Activated T-cell treated with anti-CD3 and anti-CD28 coated beads, Interleukin-2, amount 50 U/mL, for 24 hours (primary cell): ENCODE data around the gene ARHGAP4.

ENCODE experiments used
- DNase-seq: peaks from one replicate; pipeline ENCODE4 v3.0.0-alpha.2; 2020
- H3K27ac Mint-ChIP-seq: 2 replicates; pipeline ENCODE4 v1.8.0; 2020; ENCODE audit warnings: mild to moderate bottlenecking, mixed read lengths
- H3K27me3 Mint-ChIP-seq: 2 replicates; pipeline ENCODE4 v1.8.0; 2020; ENCODE audit warnings: mixed read lengths
- H3K36me3 Mint-ChIP-seq: 2 replicates; pipeline ENCODE4 v1.8.0; 2020; ENCODE audit warnings: low read depth, mixed read lengths
- H3K4me1 Mint-ChIP-seq: 2 replicates; pipeline ENCODE4 v1.8.0; 2020; ENCODE audit warnings: low read depth, mixed read lengths
- H3K4me3 Mint-ChIP-seq: 2 replicates; pipeline ENCODE4 v1.8.0; 2020; ENCODE audit warnings: mild to moderate bottlenecking, moderate library complexity, mixed read lengths
- H3K9me3 Mint-ChIP-seq: 2 replicates; pipeline ENCODE4 v1.8.0; 2020; ENCODE audit warnings: mixed read lengths

The ARHGAP4 gene

GRCh38 chrX:153930011-153930910 is 4.2 kb upstream of the ARHGAP4 start:
- Mint-ChIP-seq H3K36me3 (peaks cover 66% of the 10 kb centered on the region), H3K27ac (peak overlapping the region; percentile 74), H3K9me3 (no peaks in the 10 kb centered on the region), H3K4me3 (no peak overlapping the region), H3K27me3 (peaks cover 3% of the 10 kb centered on the region), H3K4me1 (peaks cover 52% of the 10 kb centered on the region)
- DNase-seq = no peak

GRCh38 chrX:153929576-153929975 is 3.5 kb upstream of the ARHGAP4 start:
- H3K27me3 Mint-ChIP-seq = peaks cover 3% of the 10 kb centered on the region
- no peak for DNase-seq
- H3K9me3 Mint-ChIP-seq = no peaks in the 10 kb centered on the region
- peaks cover 73% of the 10 kb centered on the region for H3K36me3 Mint-ChIP-seq
- peaks cover 59% of the 10 kb centered on the region for H3K4me1 Mint-ChIP-seq
- H3K27ac Mint-ChIP-seq = peak overlapping the region; percentile 71
- peak overlapping the region; percentile 81 for H3K4me3 Mint-ChIP-seq

GRCh38 chrX:153928846-153929245 is 2.8 kb upstream of the ARHGAP4 start:
- Mint-ChIP-seq H3K4me3 (peak overlapping the region; percentile 81), H3K4me1 (peaks cover 63% of the 10 kb centered on the region), H3K27me3 (peaks cover 3% of the 10 kb centered on the region), H3K9me3 (no peaks in the 10 kb centered on the region), H3K27ac (peak overlapping the region; percentile 85), H3K36me3 (peaks cover 74% of the 10 kb centered on the region)
- DNase-seq = no peak

- peaks cover 7% of the 10 kb centered on the region for H3K27me3 Mint-ChIP-seq
- H3K4me1 Mint-ChIP-seq = peaks cover 67% of the 10 kb centered on the region
- peak overlapping the region; percentile 86 for H3K4me3 Mint-ChIP-seq
- peaks cover 75% of the 10 kb centered on the region for H3K36me3 Mint-ChIP-seq
- peak overlapping the region; percentile 97 for H3K27ac Mint-ChIP-seq
- DNase-seq = peak; percentile 95
- no peaks in the 10 kb centered on the region for H3K9me3 Mint-ChIP-seq
Observed at GRCh38 chrX:153927922-153928760, 2.1 kb upstream of the ARHGAP4 start.

GRCh38 chrX:153927672-153927921 is 1.5 kb upstream of the ARHGAP4 start:
- H3K36me3 Mint-ChIP-seq = peaks cover 73% of the 10 kb centered on the region
- peaks cover 9% of the 10 kb centered on the region for H3K27me3 Mint-ChIP-seq
- peak overlapping the region; percentile 86 for H3K4me3 Mint-ChIP-seq
- H3K9me3 Mint-ChIP-seq = no peaks in the 10 kb centered on the region
- peak overlapping the region; percentile 97 for H3K27ac Mint-ChIP-seq
- peaks cover 71% of the 10 kb centered on the region for H3K4me1 Mint-ChIP-seq
- no peak for DNase-seq

GRCh38 chrX:153926858-153927671 is 1.0 kb upstream of the ARHGAP4 start:
- DNase-seq = peak; percentile 80
- Mint-ChIP-seq H3K4me1 (peaks cover 76% of the 10 kb centered on the region), H3K9me3 (no peaks in the 10 kb centered on the region), H3K27ac (peak overlapping the region; percentile 97), H3K27me3 (peaks cover 12% of the 10 kb centered on the region), H3K36me3 (peaks cover 71% of the 10 kb centered on the region), H3K4me3 (peak overlapping the region; percentile 86)

- no peak for DNase-seq
- H3K27me3 Mint-ChIP-seq = peaks cover 12% of the 10 kb centered on the region
- H3K4me3 Mint-ChIP-seq = peak overlapping the region; percentile 86
- peaks cover 78% of the 10 kb centered on the region for H3K4me1 Mint-ChIP-seq
- H3K36me3 Mint-ChIP-seq = peaks cover 69% of the 10 kb centered on the region
- peak overlapping the region; percentile 97 for H3K27ac Mint-ChIP-seq
- no peaks in the 10 kb centered on the region for H3K9me3 Mint-ChIP-seq
Observed at GRCh38 chrX:153926552-153926857, 441 bp upstream of the ARHGAP4 start.

- no peak for DNase-seq
- Mint-ChIP-seq H3K36me3 (peaks cover 63% of the 10 kb centered on the region), H3K27ac (peak overlapping the region; percentile 97), H3K27me3 (peaks cover 14% of the 10 kb centered on the region), H3K4me1 (peaks cover 72% of the 10 kb centered on the region), H3K4me3 (peak overlapping the region; percentile 91), H3K9me3 (no peaks in the 10 kb centered on the region)
Observed at GRCh38 chrX:153925387-153925738, 701 bp downstream of the ARHGAP4 start.

GRCh38 chrX:153924149-153924861 is 1.8 kb downstream of the ARHGAP4 start:
- Mint-ChIP-seq H3K27me3 (peaks cover 22% of the 10 kb centered on the region), H3K36me3 (peaks cover 60% of the 10 kb centered on the region), H3K27ac (peak overlapping the region; percentile 97), H3K4me1 (peaks cover 66% of the 10 kb centered on the region), H3K9me3 (no peaks in the 10 kb centered on the region), H3K4me3 (peak overlapping the region; percentile 91)
- no peak for DNase-seq

- Mint-ChIP-seq H3K36me3 (peaks cover 64% of the 10 kb centered on the region), H3K27me3 (peaks cover 27% of the 10 kb centered on the region), H3K27ac (peak overlapping the region; percentile 97), H3K4me3 (peak overlapping the region; percentile 91), H3K4me1 (peaks cover 57% of the 10 kb centered on the region), H3K9me3 (no peaks in the 10 kb centered on the region)
- DNase-seq = no peak
Observed at GRCh38 chrX:153922932-153923857, 2.9 kb downstream of the ARHGAP4 start.

GRCh38 chrX:153921511-153922446 is 4.3 kb downstream of the ARHGAP4 start:
- no peak for DNase-seq
- Mint-ChIP-seq H3K27me3 (peaks cover 34% of the 10 kb centered on the region), H3K4me1 (peaks cover 47% of the 10 kb centered on the region), H3K4me3 (peak overlapping the region; percentile 91), H3K36me3 (peaks cover 67% of the 10 kb centered on the region), H3K27ac (peak overlapping the region; percentile 97), H3K9me3 (no peaks in the 10 kb centered on the region)

GRCh38 chrX:153921070-153921469 is 5.0 kb downstream of the ARHGAP4 start:
- no peak overlapping the region for H3K4me3 Mint-ChIP-seq
- DNase-seq = no peak
- H3K4me1 Mint-ChIP-seq = peaks cover 42% of the 10 kb centered on the region
- H3K9me3 Mint-ChIP-seq = no peaks in the 10 kb centered on the region
- H3K36me3 Mint-ChIP-seq = peaks cover 73% of the 10 kb centered on the region
- no peak overlapping the region for H3K27ac Mint-ChIP-seq
- H3K27me3 Mint-ChIP-seq = peaks cover 37% of the 10 kb centered on the region
